Sigmoid colon (tissue), 7 donors: ENCODE data around the gene MFSD6. TPM values are rescaled to one million over a fixed set of nuclear protein-coding genes. Genes with fewer than 3 reads are reported as not detected.

Source experiments
- DNase-seq: peaks from one replicate; pipeline ENCODE4 v3.0.0-alpha.2; 2019
- H3K27ac ChIP-seq, 4 donors: fragments of 200-600 bp; sonication (generic); one replicate each; pipeline ENCODE4 v1.5.1; 2016 to 2019; ENCODE audit warnings: mild to moderate bottlenecking in 1 of 4
- H3K27me3 ChIP-seq, 3 donors: fragments of 200-600 bp; sonication (generic); one replicate each; pipeline ENCODE4 v1.5.1; 2019; ENCODE audit warnings: mild to moderate bottlenecking in 1 of 3
- H3K36me3 ChIP-seq, 4 donors: fragments of 200-600 bp; sonication (generic); one replicate each; pipeline ENCODE4 v1.5.1; 2016 to 2019
- H3K4me1 ChIP-seq, 4 donors: fragments of 200-600 bp; sonication (generic); one replicate each; pipeline ENCODE4 v1.5.1; 2017 to 2019
- H3K4me3 ChIP-seq, 4 donors: fragments of 200-600 bp; sonication (generic); one replicate each; pipeline ENCODE4 v1.5.1; 2017 to 2019; ENCODE audit warnings: mild to moderate bottlenecking in 2 of 4, moderate library complexity in 1 of 4
- H3K9me3 ChIP-seq, 4 donors: fragments of 200-600 bp in 3 of 4; sonication (generic) in 3 of 4; one replicate each; pipeline versions ENCODE4 v1.5.1 to v1.6.1; 2013 to 2019
- EP300 ChIP-seq, 4 donors: sonication (generic); formaldehyde crosslinking; IDR thresholded peaks; one replicate each; pipeline ENCODE4 v1.6.1; 2017; ENCODE audit warnings: antibody characterized with exemption in 4 of 4
- POLR2A ChIP-seq, 2 donors: fragments of 450-650 bp; IDR thresholded peaks; one replicate each; pipeline ENCODE4 v1.6.1; 2016; ENCODE audit warnings: antibody characterized with exemption in 2 of 2, mild to moderate bottlenecking in 2 of 2, moderate library complexity in 2 of 2
- POLR2AphosphoS5 ChIP-seq, 4 donors: sonication (generic); formaldehyde crosslinking; IDR thresholded peaks; one replicate each; pipeline ENCODE4 v1.6.1; 2017; ENCODE audit warnings: antibody characterized with exemption in 4 of 4
- WGBS, 2 donors: extraction: QIAGEN DNeasy Blood & Tissue Kit; methylation state at CpG; one replicate each; pipeline ENCODE4 v1.1.7; 2013; 5-methylcytosine and 5-hydroxymethylcytosine counted together
- intact Hi-C: fragments of 100-400 bp; cut with DNase I; formaldehyde crosslinking; loops from one replicate; pipeline ENCODE4 v1.15.1; 2023
- polyA plus RNA-seq, 3 donors: library from polyadenylated mRNA; stranded (reverse); fragments of 200-250 nt; gene quantifications; one replicate each; pipeline ENCODE4 v1.2.3, GENCODE V29; 2013
- total RNA-seq, 4 donors: library from RNA; depleted of rRNA; stranded (reverse); fragments of >200 nt; gene quantifications; one replicate each; pipeline ENCODE4 v1.1.0, GENCODE V29; 2016
- TF ChIP-seq, protein P1 (sequence below), 4 experiments: fragments of 450-650 bp in 3 of 4; fragments of 200-600 bp in 1 of 4; IDR thresholded peaks; one replicate each; pipeline ENCODE4 v1.5.1; 2016 to 2019; ENCODE audit warnings: antibody characterized with exemption in 4 of 4, mild to moderate bottlenecking in 3 of 4, moderate library complexity in 2 of 4
- donor health status: healthy with polysubstance abuse.
- donor health status: Bipolar disorder and iron deficiency.
- donor health status: healthy.

The MFSD6 gene
- total and polyA plus RNA-seq, 7 donors: 8.4 to 87.5 (median 46.7) TPM

DNA sequence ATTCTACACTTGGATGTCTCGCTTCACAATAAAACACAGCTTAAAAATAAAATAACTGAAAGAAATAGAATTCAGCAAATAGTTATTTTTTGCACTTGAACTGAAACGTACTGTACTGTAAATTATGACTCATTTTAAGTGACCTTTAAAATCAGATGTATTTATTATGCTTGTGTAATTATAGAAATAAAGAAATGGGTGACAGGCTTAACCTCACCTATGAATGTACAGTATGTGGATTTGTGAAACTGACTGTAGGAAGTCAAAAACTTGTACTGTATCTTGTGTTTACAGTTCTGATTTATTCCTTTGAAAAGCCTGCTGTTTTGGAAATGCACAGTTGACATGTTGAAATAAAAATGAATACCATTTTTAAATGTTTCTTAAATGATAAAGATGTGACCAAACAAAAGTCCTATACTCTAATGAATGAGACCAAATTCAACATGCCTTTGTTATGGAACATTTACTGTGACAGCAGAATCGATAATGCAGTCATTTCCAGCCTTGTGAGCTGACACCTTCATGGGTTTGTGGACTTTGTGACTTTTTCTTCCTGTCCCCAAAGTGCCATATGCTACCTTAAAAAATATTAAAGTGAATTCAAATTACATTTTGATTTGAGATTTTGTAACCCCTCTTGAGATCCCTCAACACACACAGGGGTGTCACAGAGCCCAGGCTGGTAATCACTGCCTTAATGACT is 93.7 kb downstream of the MFSD6 start:
- Histone ChIP-seq H3K4me1 (no peaks in the 10 kb centered on the region), H3K27me3 (no peaks in the 10 kb centered on the region), H3K27ac (no peak overlapping the region), H3K36me3 (peaks cover 0 to 60% (median 6%) of the 10 kb centered on the region in 4 donors), H3K9me3 (no peaks in the 10 kb centered on the region), H3K4me3 (no peak overlapping the region)
- WGBS, 2 donors: 53 to 67% methylated on average over 3 of the region's 3 CpGs
- DNase-seq: no peak
- intact Hi-C loops: no loop called here
- TF ChIP-seq, protein P1, sequence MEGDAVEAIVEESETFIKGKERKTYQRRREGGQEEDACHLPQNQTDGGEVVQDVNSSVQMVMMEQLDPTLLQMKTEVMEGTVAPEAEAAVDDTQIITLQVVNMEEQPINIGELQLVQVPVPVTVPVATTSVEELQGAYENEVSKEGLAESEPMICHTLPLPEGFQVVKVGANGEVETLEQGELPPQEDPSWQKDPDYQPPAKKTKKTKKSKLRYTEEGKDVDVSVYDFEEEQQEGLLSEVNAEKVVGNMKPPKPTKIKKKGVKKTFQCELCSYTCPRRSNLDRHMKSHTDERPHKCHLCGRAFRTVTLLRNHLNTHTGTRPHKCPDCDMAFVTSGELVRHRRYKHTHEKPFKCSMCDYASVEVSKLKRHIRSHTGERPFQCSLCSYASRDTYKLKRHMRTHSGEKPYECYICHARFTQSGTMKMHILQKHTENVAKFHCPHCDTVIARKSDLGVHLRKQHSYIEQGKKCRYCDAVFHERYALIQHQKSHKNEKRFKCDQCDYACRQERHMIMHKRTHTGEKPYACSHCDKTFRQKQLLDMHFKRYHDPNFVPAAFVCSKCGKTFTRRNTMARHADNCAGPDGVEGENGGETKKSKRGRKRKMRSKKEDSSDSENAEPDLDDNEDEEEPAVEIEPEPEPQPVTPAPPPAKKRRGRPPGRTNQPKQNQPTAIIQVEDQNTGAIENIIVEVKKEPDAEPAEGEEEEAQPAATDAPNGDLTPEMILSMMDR (IDR thresholded peaks at IDR 0.05): no peak
- no peak for TF ChIP-seq POLR2AphosphoS5 (IDR thresholded peaks at IDR 0.05)
- TF ChIP-seq POLR2A (IDR thresholded peaks at IDR 0.05): no peak

DNA sequence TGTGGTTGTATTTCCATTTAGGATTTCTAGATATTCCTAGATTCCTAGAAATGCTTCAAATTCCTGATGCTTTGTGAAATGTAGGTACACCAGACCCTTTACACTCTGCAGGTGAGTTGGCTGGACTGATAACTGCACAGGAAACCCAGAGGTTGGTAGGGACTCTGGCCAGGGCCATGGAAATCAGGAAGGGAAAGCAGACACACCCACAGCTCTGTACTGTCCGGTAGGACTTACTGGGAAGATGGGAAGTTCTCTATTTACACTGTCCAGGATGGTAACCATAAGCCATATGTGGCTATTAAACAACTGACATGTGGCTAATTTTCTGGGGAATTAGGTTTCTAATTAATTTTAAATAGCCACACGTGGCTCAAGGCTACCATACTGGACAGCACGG is 94.9 kb downstream of the MFSD6 start:
- 64 to 85% methylated on average over 3 of the region's 3 CpGs for WGBS, 2 donors
- no peak for TF ChIP-seq POLR2AphosphoS5 (IDR thresholded peaks at IDR 0.05)
- TF ChIP-seq, protein P1 (IDR thresholded peaks at IDR 0.05): no peak
- TF ChIP-seq EP300 (IDR thresholded peaks at IDR 0.05): no peak
- no peak for TF ChIP-seq POLR2A (IDR thresholded peaks at IDR 0.05)
- Histone ChIP-seq H3K4me1 (peaks cover 0 to 3% (median 0%) of the 10 kb centered on the region in 4 donors), H3K36me3 (peaks cover 0 to 51% (median 6%) of the 10 kb centered on the region in 4 donors), H3K27ac (no peak overlapping the region), H3K4me3 (no peak overlapping the region), H3K27me3 (no peaks in the 10 kb centered on the region), H3K9me3 (no peaks in the 10 kb centered on the region)
- intact Hi-C loops: no loop called here
- DNase-seq: no peak

DNA sequence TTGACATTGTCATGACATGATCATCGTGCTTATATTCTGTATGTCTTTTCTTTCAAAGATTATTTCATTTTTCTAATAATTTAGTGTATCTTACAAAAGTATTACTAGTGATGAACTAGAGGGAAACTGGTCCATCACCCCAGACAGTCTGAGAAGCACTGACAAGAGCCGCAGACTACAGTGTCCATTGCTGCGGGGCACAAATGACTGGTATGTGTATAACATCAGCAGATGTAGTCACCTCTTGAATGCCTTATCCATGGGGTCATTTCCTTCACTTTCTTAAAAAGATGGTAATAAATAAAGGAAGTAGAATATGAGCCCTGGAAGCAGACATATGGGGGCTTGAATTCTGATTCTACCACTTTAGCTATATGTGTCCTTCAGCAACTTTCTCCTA is 96.8 kb downstream of the MFSD6 start:
- H3K27me3 ChIP-seq: no peaks in the 10 kb centered on the region
- WGBS, 2 donors: 97 to 98% methylated on average over 3 of the region's 3 CpGs
- TF ChIP-seq, protein P1 (IDR thresholded peaks at IDR 0.05): no peak
- no peak for TF ChIP-seq POLR2AphosphoS5 (IDR thresholded peaks at IDR 0.05)
- no peak for TF ChIP-seq EP300 (IDR thresholded peaks at IDR 0.05)
- no peak for TF ChIP-seq POLR2A (IDR thresholded peaks at IDR 0.05)
- H3K4me3 ChIP-seq: no peak overlapping the region
- no peak overlapping the region for H3K27ac ChIP-seq
- H3K4me1 ChIP-seq: peaks cover 0 to 5% (median 0%) of the 10 kb centered on the region in 4 donors
- H3K36me3 ChIP-seq: peaks cover 0 to 45% (median 4%) of the 10 kb centered on the region in 4 donors
- DNase-seq: no peak
- H3K9me3 ChIP-seq: no peaks in the 10 kb centered on the region
- intact Hi-C loops: no loop called here

DNA sequence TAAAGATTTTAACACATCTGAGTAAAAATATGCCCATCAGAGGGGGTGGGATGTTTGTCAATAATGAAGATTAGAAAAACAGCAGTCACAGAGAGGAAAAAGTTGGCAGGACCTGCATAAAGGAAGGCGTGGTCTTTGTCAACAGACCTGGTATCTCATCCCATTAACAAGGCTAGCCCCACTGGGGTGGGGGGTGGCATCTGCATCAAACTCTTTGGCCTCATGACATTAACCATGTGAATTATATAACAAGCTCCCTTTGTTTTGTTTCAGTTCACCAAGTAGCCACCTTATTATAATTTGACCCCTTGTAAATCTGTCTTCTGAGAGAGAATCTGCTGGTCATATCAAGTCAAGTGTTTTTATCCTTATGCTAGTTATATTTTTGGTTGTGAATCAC is 97.5 kb downstream of the MFSD6 start:
- Histone ChIP-seq H3K27me3 (no peaks in the 10 kb centered on the region), H3K4me1 (peaks cover 0 to 11% (median 0%) of the 10 kb centered on the region in 4 donors), H3K9me3 (no peaks in the 10 kb centered on the region), H3K36me3 (peaks cover 0 to 37% (median 2%) of the 10 kb centered on the region in 4 donors), H3K4me3 (no peak overlapping the region), H3K27ac (no peak overlapping the region)
- WGBS, 2 donors: 18 to 61% methylated on average over 1 of the region's 1 CpG
- intact Hi-C loops: no loop called here
- DNase-seq: no peak
- no peak for TF ChIP-seq EP300 (IDR thresholded peaks at IDR 0.05)
- no peak for TF ChIP-seq POLR2AphosphoS5 (IDR thresholded peaks at IDR 0.05)
- TF ChIP-seq, protein P1 (IDR thresholded peaks at IDR 0.05): no peak
- no peak for TF ChIP-seq POLR2A (IDR thresholded peaks at IDR 0.05)
